HCEC 1CT (cell line): ENCODE results near the gene SUFU.

Source experiments
- DNase-seq: peaks from one replicate; pipeline ENCODE4 v3.0.0-alpha.2; 2017

The SUFU gene

DNA sequence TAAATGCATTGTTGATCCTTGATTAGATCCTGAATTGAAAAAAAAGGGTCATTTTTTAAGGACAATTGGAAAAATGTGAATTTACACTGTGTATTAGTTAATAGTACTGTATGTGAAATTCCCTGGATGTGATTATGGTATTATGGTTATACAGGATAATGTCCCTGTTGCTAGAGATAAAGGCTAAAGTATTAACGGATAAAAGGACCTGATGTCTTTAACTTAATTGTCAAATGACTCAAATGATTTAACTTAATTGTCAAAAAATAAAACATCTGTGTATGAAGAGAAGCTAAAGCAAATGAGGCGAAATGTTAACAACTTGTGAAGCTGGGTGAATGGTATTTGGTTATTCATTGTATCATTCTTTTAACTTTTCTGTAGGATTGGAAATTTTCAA is 48.8 kb downstream of the SUFU start:
- DNase-seq = no peak

DNA sequence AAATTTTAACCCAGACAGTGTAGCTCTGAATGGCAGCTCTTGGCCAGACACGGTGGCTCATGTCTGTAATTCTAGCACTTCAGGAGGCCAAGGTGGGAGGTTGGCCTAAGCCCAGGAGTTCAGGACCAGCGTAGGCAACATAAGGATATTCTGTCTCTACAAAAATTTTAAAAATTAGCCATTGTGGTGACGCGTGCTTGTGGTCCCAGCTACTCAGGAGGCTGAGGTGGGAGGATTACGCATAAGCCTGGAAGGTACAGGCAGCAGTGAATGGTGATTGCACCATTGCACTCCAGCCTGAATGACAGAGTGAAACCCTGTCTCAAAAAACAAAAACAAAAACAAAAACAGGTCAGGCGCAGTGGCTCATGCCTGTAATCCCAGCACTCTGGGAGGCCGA is 50.0 kb downstream of the SUFU start:
- no peak for DNase-seq

DNA sequence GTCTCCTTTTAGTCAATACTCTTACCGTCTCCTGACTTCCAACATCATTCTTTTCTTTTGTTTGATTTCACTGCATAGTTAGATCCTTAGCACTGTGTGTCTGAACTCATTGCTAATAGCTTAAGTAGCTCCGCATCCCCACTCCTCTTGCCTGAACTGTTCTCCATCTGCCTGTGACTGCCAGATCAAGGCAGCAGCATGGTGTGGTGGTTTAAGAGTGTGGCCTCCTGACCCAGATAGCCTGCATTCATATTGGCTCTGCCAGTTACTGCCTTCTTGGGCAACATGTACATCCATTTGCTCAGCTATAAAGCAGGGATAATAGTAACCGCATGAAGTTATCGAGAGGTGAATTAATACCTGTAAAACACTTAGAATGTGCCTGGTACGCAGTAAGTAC is 50.8 kb downstream of the SUFU start:
- no peak for DNase-seq

DNA sequence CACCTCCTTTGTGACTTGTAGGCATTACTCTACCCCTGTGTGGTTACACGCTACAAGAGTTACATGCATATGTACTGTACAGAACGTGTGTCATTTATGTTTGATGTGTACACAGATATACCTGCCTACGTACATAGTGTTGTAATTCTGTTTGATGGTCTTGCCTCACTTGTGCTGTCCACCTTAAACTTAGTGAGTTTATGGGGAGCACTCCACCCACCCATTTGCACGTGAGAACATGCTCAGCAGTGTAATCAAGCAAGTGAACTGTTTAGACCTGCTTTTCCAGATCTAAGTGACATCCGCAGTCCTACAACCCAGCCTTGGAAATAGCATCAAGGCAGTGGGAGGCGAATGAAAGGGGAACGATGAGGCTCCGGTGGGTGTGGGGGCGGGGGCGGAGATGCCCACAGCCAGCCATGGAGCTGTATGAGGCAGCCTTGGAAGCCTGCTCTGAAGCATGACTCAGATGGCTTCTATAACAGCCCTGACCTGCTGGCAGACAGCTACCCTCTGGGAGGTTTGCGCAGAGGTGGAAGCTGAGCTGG is 52.1 kb downstream of the SUFU start:
- DNase-seq = no peak

DNA sequence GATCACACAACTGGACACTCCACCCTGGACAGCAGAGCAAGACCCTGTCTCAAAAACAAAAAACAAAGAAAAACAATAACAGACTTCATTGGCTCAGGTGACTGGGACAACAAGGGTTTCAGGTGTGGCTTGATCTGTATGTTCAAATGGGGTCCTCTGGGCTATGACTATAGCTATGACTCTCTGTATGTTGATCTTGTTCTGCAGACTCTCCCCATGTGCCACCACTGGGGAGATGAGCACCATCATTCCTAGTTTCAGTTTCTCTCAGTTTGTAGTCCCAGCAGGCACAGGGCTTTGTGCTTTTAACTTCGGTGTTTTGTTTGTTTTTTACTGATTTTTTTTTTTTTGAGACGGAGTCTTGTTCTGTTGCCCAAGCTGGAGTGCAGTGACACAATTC is 53.8 kb downstream of the SUFU start:
- no peak for DNase-seq

DNA sequence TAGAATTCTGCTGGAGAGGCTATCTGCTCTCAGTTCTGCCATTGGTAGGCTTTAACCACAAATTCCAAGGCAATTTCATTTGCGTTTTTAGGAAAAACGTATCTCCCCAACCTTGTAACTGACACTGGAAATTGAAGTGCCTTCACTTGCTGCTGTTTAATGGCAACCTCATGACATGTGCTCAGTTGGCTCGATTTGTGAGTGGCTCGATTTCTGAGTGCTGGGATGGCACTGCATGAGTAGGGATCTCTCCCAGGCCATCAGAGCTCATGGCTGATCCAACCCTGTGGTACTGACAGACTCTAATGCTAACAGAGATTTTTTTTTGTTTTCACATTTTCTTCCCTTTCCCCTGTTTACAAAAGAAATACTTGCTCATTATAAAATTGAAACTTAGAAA is 56.0 kb downstream of the SUFU start:
- DNase-seq = no peak

DNA sequence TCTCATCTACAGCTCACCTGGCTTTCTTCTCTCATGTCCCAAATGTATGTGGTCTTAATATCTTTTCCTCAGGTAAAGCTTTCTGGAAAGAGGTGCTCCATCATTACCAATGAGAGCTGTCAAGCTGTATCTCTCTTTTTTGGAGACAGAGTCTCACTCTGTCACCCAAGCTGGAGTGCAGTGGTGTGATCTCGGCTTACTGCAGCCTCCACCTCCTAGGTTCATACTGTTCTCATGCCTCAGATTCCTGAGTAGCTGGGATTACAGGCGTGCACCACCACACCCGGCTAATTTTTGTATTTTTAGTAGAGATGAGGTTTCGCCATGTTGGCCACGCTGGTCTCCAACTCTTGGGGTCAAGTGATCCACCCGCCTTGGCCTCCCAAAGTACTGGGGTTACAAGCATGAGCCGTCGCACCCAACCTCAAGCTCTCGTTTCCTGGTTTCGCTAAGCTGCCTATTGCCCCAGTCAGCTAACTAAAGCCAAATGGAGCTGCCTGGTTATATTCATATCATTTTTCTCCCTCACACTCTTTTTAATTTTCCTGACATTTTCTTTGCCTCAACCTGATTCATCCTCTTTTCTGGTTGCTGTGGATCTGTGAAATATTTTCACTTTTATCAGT is 60.5 kb downstream of the SUFU start:
- DNase-seq = no peak

DNA sequence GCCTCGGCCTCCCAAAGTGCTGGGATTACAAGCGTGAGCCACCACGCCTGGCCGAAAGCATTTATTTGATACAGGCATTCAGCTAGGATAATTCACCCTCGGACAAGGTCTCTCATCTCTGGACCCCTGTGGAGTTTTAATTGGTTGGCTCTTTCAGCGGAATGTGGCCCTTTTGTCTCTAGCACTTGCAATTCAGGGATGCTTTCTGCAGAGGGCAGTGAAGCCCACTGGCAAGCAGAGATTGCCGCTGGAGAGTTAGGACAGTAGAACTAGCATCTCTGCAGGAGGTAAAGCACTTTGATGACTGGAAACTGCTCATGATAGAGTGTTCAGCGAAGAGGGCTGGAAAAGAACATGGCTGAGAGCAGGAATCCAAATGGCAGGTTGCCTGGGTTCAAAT is 62.0 kb downstream of the SUFU start:
- no peak for DNase-seq

DNA sequence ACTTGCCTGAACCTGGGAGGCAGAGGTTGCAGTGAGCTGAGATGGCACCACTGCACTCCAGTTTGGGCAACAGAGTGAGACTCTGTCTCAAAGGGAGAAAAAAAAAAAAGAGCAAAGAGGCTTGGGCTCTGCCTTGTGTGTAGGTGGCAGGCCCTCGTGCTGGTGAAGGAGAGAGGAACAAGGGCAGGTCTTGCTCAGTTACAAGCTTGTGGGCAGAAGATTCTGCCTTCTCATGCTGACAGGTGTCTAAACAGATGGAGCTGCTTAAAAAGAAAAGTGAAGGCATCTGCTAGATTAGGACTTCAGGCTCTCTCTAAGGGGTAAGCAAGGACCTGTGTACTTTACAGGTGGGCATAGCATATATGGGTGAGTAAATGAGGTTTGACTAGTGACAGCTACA is 75.0 kb downstream of the SUFU start:
- DNase-seq = no peak

DNA sequence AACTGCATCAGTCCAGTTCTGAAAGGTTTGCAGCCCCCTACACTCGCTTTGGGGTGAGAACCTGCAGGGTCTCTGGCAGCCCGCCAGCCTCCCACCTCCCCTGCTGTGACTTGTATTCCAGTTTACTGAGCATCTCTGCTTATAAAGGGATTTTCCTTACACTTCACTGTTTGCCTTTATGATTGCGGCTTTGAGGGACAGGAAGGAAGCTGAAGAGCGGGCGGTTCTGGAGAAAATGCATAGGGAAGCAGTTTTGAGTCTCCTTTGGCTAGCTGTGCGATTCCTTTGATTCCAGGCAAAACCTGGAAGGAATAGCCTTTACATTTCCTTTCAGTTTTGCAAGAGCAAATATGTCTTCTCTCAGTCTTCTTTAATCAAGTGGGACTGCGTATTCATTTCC is 75.6 kb downstream of the SUFU start:
- no peak for DNase-seq

DNA sequence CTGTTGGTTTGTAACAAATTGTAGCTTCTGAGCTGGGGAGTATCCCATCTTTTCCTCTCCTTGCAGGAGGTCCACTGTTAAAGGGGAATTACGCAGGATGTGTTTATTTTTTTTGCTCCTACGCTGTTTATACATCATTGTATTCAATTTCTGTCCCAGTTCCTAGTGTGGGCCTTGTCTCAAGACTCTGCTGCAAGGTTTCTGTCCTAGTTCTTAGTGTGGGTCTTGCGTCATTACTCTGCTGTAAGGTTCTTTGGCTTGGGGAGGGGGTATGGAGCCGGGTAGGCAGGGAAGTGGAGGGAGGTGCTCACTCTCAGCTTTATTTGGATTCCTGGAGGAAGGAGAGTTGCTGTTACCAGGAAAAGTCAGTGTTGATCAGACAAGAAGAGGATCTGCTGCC is 76.5 kb downstream of the SUFU start:
- no peak for DNase-seq

DNA sequence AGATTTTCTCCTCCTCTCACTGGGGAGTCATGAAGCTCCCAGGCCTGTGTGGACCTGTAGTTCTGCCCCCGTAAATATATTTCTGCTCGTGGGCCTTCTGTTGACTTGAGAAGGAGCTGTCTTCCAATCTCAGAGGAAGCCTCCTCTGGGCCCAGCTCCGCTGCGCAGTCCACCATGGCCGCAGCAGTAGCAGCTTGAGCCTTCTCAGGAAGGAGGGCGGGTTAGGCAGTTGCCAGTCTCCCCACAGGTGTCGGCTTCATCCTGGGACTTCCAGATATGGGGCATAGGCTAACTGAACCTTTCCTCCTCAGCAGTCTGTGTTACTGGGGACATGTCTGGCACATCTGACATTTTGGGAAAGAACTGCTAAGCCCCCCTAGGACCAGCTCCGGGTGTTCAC is 77.6 kb downstream of the SUFU start:
- DNase-seq = no peak

DNA sequence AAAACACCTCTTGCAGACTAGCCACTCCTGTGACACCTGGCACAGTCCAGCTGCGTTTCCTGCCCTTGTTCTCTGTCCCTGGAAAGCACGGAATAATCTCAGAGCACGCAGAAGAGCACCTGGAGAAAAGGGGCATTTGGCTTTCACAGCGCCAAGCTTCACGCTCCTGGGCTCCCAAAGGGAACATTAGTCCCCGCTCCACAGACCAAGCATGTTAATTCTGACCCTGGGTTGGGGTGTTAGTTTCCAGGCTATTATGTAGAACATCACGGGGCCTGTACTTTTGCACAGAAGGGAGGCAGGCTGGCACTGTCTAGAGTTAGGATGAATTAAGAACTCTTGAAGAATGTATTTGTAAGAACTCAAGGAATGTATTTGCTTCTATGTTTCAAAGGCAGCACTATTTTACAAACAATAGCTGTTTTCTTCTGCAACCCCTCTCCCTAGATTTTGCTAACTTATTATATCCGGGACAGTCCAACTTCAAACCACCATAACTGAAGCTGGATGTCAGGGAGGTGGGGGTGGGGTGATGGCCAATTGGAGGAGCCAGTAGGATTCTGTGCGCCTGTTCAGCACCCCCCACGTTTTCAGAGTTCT is 78.3 kb downstream of the SUFU start:
- DNase-seq = no peak

DNA sequence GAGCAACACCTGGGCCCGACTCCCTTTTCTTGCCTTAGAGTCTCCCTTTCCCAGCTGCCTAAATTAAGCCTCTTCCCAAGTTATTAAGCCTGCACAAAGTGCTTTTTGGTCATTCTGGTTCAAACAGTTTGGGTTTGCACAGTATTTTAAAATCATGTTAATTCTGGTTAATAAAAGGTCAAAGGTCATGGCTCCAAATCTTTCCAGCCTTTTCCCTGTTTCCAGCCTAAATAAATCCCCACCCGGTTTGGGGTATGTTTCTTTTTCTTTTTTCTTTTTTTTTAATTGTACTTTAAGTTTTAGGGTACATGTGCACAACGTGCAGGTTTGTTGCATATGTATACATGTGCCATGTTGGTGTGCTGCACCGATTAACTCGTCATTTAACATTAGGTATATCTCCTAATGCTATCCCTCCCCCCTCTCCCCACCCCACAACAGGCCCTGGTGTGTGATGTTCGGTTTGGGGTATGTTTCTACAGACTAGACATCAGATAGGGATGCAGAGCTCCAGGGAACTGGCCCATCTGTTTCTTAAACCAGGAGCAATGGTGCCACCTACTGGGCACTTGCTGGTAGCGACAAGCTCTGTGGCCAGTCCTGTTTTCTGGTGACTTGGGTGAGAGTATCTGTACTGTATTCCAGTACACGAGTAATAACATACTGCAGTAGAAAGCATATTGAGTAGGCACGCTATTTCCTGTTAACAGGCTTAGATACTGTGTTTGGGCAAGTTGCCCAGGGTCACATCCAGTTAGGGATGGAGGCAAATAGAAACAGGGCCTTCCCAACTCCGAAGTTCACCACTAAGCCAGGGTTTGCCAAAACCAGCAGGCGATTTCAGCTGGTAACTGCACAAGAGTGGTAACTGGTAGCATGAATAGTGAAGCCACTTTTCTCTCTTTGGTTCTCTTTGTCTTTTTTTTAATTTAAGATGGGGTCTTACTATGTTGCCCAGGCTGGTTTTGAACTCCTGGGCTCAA is 80.0 kb downstream of the SUFU start:
- peak; percentile 77 for DNase-seq

DNA sequence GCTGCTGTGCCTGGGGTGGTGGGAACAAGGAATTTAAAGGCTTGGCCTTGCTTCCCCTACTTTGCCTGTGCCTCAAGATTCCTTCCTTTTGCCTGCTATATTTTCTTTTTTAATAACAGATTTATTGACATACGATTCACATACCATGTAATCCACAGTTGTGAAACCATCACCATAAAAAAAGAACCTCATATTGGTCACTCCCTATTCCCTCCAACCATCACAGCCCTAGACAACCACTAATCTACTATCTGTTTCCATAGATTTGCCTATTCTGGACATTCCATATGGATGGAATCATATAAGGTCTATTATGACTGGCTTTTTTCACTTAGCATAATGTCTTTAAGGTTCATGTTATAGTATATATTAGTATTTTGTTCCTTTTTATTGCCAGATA is 81.3 kb downstream of the SUFU start:
- DNase-seq = no peak

DNA sequence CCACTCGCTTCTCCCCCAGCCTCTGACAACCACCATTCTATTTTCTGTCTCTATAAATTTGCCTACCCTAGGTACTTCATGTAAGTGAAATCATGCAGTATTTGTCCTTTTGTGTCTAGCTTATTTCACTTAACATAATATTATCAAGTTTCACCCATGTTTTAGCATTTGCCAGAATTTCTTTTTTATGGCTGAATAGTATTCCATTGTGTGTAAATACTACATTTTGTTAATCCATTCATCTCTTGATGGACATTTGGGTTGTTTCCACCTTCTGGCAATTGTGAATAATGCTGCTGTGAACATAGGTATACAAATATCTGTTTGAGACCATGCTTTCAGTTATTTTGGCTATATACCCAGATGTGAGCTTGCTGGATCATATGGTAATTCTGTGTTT is 83.1 kb downstream of the SUFU start:
- DNase-seq = no peak

DNA sequence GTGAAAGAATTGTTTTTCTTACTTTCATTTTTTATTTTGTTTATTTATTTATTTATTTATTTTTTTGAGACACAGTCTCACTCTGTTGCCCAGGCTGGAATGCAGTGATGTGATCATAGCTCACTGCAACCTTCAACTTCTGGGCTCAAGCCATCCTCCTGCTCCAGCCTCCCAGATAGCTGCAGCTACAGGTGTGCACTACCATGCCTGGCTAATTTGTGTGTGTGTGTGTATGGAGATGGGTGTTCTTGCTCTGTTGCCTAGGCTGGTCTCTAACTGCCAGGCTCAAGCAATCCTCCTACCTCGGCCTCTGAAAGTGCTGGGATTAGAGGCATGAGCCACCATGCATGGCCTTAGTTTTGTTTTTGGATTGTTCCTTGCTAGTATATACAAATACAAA is 85.1 kb downstream of the SUFU start:
- no peak for DNase-seq

DNA sequence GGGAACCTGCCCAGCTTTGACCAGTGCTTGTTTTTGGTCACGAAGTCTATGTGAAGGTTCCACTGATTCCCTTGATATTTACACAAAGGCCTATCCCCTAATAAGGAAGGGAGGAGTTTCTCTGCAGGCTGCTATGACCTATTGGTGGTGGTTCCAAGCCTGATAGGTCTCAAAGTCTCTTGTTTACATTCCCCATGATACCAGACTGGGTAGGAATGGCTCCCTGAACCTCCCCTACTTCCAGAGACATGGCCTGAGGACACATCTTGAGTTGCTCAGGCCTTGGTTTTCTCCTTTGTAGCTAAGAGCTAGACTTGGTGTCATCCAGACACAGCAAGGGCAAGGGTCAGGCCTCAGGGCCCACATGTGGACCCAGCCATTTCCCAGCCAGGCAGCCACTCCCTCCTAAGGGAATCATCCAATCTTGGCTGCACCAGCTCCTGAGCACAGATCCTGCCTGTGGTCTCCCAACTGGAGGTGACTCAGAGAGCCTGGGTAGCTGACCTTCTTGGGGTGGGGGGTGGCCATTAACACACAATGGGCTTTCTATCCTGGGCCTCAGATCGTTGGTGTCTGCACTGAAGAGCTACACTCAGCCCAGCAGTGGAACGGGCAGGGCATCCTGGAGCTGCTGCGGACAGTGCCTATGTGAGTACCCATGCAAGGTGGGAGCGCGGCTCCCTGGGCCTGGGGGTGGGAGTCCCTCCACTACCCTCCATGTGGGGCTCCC is 89.5 kb downstream of the SUFU start:
- DNase-seq = peak; percentile 48

DNA sequence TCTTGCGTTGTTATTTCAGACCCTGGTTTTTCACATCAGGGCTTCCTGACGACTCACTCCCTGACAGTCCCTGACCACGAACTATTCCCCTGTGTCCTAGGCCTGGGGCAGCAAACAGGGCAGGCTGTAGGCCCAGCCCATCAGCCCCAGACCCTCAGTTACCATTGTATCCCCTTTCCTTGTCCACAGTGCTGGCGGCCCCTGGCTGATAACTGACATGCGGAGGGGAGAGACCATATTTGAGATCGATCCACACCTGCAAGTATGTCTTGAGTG is 90.0 kb downstream of the SUFU start:
- no peak for DNase-seq

DNA sequence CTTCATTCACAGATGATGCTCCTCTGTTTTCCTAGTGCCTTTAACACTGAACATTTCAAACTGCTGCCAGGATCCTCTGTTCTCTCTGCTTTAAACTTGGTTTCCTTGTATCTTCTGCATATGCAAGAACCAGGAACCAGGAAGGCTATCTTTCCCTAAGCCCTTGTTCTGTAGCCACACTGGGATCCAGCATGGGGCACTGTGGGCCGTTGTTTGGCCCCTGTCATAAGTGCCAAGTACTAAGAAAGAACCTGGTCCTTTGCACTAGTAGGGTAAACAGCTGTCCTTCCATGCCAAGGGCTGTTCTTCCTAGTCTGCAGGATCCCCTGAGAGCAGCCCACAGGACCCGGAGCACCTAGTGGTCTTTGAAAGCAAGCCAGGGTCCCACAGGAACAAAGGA is 91.5 kb downstream of the SUFU start:
- DNase-seq = no peak

DNA sequence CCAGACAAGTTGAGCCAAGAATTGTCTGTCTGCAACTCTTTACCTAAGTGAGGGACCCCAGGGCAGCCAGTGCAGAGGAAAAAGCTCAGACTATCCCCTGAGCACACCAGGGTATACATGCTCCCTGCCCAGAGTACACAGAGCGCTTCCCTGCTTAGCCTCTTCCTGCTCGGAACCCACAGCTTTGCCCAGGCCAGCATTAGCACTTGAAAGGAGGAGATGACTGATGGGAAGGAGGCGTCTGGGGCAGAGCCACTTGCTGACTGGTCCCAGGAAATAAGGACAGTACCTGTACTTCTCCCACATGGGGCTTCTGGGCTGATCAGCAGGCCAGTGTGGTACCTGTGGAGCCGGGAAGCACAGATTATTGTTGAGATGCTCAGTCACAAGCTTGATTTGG is 92.1 kb downstream of the SUFU start:
- DNase-seq = no peak

DNA sequence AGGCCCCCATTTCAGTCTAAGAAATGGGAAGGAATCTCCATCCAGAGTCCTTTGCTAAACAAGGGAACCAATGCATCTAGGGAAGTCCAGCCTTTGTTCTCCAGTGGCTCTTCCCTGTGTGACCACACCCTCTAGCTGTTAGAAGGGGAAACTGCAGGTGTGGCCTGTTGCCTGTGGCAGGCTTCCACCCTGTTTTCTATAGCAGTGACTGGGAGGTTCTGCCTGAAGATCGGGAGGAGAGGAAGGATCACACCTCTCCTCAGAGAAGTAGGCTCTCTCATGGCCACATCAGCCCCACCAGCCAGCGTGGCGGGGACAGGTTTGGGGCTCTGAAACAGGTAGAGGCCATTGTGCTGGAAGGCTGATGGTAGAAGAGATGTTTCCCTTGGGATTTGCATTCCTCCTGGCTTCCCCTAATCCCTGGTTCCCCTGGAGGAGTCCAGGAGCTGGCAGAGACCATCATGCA is 92.8 kb downstream of the SUFU start:
- DNase-seq = peak; percentile 59
